HS-27A (cell line): Measurements from ENCODE around the gene COMMD10.
"Not testable (repeated sequence)": the region's sequence is repeated elsewhere in the genome, so short reads cannot be mapped to it uniquely, and the experiment has no call there.

Experiments
- DNase-seq: peaks from one replicate; pipeline ENCODE4 v3.0.0-alpha.2; 2012; ENCODE audit warnings: low read depth, missing footprints

The COMMD10 gene

GRCh38 chr5:116097301-116097700, 12.5 kb downstream of the COMMD10 start:
- DNase-seq = no peak

- no peak for DNase-seq
These were observed 14.2 kb downstream of the COMMD10 start for GRCh38 chr5:116098998-116099397.

DNA sequence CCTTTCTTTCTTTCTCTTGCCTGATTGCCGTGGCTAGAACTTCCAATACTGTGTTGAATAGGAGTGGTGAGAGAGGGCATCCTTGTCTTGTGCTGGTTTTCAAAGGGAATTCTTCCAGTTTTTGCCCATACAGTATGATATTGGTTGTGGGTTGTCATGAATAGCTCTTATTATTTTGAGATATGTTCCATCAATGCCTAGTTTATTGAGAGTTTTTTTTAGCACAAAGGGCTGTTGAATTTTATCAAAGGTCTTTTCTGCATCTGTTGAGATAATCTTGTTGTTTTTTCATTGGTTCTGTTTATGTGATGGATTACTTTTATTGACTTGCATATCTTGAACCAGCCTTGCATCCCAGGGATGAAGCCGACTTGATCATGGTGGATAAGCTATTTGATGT, 20.1 kb downstream of the COMMD10 start:
- not testable (repeated sequence) for DNase-seq

GRCh38 chr5:116115163-116115562, 30.3 kb downstream of the COMMD10 start:
- DNase-seq = no peak

DNA sequence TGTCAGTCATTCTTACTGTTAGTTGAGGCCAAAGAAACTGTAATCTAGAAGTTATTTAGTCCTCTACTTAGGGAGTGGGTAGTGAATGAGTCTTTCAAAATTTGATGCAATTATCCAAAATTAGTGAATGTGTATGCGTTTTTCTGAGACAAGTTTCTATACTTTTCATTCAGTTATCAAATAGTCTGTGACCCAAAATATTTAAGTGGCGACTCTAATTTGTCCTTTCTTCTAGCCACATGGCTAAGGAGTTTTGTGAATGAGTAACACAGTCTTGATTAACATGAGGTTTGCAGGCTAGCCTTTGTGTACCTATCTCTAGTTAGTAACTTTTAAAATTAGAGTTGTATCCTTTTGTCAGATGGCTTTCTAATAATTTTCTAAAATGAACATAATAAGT, 45.6 kb downstream of the COMMD10 start:
- no peak for DNase-seq

- DNase-seq = no peak
These were observed 46.2 kb downstream of the COMMD10 start for GRCh38 chr5:116130976-116131375.

DNA sequence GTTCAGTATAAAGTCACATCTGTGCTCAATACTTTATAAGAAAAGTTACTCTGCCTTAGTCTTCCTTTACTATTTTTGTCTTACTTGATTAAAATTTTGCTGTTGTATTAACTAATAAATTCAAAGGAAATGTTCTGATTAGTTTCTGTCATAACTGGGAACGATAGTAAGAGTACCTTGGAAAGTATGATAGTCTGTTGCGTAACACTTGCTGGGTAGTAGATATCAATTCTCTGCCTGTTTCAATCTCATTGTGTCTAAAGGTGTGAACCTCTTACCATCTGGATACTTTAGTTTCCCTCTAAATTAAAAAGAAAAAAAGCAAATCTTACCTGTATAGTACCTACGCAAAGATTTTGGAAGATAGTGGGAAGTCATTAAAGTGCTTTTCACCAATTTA, 48.5 kb downstream of the COMMD10 start:
- no peak for DNase-seq

- DNase-seq = no peak
These were observed 50.5 kb downstream of the COMMD10 start for GRCh38 chr5:116135344-116135743.

DNA sequence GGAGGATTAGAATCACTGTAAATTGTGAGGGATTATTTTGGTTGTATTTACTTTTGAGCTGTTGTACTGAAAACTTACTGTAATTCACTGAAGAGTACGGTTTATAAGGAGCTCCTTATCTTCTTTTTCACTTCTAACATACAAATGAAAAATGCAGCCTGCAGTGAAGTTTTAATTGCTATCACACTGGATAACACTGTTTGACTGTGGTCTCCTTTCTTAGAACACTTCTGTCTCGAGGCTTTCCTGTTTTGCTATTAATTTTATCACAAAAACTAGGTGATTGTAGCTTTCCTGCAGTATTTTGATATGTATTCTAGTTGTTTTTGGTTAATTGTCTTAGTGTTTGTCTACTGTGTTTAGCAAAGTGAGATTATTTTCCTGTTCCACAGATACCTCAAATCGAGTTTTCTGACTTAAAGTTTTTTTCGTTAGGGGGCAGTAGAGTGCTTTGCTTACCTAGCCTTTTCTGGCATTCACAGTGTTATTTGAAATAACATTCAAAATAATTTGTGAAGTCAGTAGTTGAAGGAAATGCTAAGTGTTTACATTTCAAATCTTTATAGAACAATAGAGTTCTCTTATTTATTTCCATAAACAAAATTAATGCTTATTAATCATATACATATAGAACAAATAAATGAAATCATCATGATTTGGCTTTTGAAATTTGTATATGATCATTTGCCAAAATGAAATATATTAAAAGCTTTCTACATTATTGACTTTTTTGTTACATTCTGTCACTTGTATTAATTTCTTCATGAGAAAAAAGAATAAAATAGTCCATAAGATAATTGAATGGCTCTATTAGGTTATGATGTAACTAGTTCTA, 52.9 kb downstream of the COMMD10 start:
- DNase-seq = no peak

- no peak for DNase-seq
These were observed 57.7 kb downstream of the COMMD10 start for GRCh38 chr5:116142495-116142894.

DNA sequence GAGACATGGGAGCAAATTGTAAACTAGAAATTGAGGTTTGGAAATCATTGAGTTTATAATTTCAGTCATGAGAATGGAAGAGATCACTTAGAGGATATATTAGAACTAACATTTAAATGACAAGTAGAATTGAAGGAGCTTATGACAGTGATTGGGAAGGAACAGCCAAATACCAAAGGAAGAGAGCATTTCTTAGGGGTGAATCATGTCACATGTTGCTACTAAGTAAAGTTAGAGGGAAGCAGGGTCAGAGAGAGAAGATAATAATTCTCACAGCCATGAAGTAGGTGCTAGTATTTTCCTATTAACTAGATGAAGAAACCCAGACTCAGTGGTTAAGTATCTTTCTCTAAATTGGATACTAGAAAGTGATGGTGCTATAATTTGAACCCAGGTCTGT, 59.3 kb downstream of the COMMD10 start:
- no peak for DNase-seq

DNA sequence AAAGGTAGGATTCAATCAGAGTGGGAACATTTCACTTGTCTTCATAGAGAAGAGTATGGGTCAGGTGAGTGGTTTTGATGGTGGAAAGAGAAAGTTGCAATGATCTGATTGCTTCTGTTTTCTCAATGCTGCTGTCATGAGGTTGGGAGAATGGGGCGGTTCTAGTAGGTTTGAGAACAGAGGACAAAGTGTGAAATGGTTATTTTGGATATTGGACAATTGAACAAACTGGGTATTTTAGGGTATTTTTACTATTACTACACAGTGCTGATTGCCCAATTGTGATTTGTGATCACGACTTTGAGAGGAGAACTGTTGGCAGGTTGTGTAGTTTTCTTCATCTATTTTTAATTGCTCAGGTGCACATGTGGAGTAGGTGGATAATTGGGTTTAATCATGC, 60.2 kb downstream of the COMMD10 start:
- no peak for DNase-seq

GRCh38 chr5:116145416-116145815, 60.6 kb downstream of the COMMD10 start:
- DNase-seq = no peak

DNA sequence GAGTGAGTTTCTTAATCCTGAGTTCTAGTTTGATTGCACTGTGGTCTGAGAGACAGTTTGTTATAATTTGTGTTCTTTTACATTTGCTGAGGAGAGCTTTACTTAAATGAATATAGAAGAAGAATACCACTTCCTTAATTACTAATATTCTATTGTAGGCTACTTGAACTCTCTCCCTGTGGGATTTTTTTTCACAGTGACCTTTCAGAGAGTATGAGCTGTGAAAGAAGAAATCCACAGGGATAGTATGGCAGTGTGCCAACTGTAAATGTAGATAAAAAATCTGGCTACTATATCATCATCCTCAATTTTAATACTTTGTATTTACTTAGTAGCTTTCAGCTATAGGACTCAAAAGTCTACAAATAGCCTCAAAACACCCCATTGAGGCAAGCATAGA, 67.3 kb downstream of the COMMD10 start:
- DNase-seq = no peak

- no peak for DNase-seq
These were observed 68.9 kb downstream of the COMMD10 start for GRCh38 chr5:116153687-116154174.

DNA sequence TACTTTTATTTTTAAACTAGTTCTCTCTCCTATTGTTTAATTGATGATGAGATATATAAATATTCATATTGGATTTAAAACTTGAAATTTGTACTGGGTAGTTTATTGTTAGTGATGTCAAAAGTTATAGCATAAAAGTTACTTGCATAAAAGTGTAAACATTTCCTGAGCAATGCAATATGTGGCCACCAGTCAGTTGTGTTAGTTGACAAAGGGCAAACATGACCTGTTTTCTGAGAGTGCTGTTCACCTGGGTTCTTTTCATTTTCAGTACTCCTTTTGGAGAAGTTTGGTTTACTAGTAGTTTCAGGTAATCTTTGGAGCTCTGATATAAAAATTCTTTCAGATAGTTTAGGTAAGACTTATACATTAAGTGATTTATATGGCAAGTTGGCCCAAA, 69.4 kb downstream of the COMMD10 start:
- DNase-seq = no peak

DNA sequence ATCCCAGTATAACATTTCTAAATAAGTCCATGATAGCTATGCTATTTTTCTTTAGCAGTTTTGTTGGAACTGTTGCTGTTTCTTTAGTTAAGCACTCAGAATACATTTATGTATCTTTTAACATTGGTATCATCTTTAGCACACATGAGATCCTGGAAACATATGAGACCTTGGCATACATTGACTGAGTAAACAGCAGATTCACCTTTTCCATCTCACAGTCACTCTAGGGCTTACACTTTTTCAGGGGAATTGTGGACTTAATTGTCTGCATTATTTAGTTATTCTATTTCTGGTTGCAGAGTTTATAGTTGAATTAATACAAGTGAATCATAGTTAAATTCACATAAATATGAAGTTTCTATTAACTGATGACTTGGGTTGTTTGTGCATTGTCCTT, 70.1 kb downstream of the COMMD10 start:
- no peak for DNase-seq

DNA sequence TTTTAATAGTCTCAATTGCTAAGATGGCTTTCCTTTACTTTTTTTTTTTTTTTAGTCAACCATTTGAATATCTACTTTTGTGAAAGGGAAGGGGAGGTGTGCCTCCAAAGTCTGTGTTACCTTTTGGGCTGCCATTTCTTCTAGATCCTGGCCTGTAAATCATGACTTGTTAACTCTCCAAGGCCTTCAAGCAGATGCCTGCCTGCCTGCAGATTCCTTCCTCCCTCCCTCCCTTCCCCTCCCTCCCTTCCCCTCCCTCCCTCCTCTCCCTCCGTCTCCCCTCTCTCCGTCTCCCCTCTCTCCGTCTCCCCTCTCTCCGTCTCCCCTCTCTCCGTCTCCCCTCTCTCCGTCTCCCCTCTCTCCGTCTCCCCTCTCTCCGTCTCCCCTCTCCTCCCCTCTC, 73.1 kb downstream of the COMMD10 start:
- no peak for DNase-seq

GRCh38 chr5:116159006-116159405, 74.2 kb downstream of the COMMD10 start:
- no peak for DNase-seq

- DNase-seq = no peak
These were observed 89.3 kb downstream of the COMMD10 start for GRCh38 chr5:116174111-116174510.

DNA sequence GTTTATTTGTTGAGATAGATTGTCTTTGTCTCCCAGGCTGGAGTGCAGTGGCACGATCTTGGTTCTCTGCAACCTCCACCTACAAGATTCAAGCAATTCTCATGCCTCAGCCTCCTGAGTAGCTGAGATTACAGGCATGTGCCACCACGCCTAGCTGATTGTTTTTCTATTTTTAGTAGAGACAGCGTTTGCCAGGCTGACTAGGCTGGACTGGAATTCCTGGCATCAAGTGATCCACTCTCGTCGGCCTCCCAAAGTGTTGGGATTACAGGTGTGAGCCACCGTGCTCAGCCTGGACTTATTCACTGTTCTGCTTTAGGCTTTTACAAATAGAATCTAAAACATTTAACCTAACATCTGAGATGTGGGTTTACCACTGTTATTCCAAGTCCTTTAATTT, 91.3 kb downstream of the COMMD10 start:
- no peak for DNase-seq

DNA sequence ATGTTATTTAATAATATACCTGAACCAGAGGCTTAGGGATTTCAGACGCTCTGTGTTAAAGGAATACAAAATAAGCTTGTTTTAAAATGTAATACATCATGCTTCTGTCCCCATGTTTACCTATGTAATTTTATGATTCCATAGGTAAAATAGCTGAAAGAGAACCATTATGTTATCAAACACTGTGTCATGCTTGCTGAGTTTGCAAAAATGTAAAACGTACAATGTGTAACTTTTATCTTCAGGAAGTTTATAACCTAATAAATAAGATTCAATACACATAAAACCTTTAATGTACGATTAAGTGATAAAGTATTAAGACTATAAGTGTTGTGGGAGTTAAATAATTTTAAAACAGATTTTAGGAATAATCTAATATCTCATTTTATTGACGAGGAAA, 94.1 kb downstream of the COMMD10 start:
- no peak for DNase-seq

DNA sequence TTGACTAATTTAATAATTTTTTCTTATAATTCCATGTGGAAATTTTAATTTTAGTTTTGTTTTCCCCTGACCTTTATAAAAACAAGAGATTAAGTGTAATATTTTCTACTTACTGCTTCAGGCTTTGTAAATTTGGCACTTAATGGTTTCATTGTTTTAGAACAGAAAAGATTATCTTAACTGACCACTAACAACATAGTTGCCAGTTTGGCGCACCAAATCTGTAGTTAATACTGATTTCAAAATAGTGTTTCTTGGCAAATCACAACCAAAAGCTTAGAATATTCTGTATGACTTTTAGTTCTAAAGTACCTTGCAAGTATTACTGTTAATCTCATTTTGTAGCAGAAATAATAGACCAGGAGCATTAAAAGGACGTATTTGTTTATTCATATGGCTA, 124.3 kb downstream of the COMMD10 start:
- DNase-seq = no peak

DNA sequence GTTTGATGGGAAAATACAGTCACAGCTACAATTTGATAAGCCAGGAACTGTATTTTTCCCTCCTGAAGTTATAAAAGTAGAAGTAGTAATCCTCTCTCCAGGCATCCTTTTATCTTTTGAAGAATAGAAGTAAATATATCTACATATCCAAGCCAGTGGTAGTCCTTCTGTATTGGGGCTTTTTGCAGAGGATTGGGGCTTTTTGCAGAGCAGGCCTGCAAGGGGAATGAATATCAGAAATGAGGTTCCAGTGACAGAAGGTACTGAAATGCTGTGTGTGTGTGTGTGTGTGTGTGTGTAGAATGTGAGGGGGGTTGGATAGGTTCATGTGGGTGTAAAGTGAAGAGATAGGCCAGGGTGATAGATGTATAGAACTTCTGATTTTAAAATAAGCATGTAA, 127.4 kb downstream of the COMMD10 start:
- no peak for DNase-seq
